NCI-H146 treated with DMSO at 0.1 percent for 48 hours (cell line): ENCODE results near the gene MDM4.

Experiments
- DNase-seq: peaks from one replicate; lab custom pipeline; 2025; ENCODE audit not compliant: unreplicated experiment; lab: John Stamatoyannopoulos, UW

MDM4 gene

DNA sequence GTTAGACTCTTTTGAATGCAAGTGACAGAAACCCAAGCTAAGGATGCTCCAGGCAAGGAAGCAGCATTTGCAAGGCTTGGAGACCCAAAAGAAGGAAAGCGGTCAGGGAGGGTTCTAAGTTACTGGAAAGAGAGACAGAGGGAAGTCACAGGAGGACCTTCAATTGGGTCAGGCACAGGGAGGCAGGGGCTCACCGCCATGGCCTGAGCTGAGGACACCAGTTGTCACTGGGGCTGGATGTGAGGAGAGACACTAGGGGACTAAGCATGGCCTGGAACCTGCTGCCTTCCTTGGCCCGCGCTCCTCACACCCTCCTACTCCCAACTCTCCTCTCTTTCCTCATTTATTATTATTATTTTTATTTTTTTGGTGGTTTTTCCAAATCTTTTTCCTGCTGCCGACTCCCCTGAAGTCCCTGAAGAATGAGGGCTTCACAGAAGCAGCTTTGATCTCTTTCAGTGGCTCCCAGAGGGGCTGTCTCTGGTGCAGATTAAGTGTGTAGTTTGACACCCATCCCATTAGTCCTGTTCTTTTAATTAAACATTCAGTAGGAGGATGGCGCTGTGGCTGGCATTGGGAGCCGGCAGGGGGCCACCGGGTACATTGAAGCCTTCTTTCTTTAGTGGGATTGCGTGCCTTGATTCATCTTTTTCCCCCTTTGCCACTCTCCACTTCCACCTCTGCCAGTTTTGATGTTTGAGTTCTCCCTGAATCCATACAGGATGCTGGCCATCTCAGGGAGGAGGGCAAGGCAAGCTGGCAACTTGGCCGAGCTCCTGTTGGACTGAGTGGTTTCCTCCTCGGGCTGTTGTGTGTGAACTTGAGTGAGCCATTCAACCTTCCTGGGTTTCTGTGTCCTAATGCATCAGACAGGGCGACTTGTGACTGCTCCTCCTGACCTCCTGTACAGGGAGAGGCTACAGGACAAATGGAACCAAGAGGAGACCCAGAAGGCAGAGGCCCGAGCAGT is 59.3 kb downstream of the MDM4 start:
- DNase-seq: no peak

DNA sequence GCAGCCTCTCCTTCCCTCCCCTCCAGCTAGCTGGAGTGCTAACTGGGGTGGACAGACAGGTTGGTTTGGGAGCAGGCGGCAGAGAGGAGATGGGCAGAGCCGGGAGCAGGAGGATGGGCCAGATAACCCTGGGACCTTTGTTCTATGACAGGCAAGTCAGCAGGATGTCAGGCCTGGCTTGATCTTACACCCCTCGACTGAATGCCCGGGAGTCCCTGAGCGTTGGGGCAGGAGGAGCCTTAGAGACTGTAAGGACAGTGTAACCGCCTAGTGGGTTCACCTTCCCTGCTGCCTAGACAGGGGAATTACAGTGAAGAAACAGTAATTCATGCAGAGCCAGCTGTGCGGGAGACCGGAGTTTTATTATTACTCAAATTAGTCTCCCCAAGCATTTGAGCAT is 60.2 kb downstream of the MDM4 start:
- DNase-seq: no peak

DNA sequence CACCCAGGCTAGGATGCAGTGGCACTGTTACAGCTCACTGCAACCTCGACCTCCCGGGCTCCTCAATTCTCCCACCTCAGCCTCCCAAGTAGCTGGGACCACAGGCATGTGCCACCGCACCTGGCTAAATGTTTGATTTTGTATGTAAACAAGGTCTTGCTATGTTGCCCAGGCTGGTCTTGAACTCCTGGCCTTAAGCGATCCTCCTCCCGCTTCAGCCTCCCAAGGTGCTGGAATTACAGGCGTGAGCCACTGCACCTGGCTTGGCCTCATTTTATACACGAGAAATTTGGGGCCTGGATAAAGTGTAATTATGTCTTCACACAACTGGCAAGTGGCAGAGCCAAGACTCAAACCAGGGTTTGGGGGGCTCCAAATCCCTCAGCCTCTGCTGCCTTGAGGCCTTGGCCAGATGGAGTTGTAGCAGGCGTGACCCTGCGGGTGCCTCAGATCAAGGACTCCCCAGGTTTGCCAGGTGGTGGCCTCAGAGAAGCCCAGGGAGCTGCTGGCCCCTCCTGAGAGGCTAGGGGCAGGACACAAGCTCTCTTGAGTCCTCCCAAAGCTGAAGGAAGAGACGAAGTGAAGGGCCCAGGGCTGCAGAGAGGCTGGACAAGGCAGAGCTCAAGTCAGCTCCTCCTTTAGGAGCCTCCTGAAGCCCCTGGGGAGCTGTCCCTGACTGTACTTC is 61.7 kb downstream of the MDM4 start:
- DNase-seq: no peak

DNA sequence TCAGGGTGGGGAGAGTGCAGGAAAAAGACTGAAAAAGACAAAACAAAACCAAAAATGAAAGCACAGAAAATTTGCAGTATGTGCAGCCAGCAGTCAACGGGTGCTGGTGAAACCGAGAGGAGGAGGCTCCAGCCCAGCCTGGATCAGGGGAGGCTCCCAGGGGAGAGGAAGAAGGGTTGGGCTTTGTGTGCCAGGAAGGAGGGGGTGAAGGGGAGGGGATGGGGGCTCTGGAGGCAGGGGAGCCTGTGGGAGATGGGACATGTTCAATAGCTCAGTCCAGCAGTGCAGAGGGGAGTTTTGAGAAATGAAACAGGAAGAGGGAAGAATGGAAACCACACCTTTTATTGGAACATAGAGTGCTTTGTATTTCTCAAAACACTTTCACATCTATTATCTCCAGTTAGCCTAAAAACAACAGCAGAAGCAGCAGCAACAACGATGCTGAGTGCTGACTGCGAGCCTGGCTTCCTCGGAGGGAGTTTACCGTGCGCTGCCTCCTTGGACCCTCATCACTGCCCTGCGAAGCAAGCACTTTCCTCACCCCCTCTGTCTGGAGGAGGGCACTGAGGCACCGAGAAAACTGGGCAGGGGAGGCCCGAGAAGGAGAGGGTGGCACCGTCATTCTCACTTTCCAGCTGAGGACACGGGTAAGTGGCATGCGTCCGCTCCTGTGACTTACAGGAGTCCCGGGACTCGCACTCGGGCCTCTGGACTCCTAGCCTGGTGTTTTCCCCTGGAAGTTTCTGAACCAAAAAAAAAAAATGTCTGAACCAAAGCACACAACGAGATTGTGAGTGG is 62.9 kb downstream of the MDM4 start:
- DNase-seq: no peak

DNA sequence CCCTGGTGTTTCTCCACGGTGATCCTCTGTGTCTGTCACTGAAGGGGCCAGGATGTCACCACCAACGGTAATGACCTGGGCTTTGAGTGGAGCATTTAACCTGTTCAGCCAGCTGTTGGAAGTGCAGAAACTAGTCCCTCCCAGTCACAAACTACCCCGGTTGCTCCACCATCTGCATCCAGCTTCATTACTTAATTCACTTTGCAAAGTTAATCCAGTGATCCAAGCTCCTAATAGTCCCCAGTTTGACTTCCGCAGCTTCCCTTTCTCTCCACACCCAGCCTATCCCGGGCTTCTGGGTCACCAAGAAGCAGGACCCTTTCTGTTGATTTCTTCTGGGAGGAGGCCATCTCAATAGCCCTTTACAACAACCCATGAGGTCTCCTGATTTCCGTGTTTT is 63.5 kb downstream of the MDM4 start:
- DNase-seq: no peak

DNA sequence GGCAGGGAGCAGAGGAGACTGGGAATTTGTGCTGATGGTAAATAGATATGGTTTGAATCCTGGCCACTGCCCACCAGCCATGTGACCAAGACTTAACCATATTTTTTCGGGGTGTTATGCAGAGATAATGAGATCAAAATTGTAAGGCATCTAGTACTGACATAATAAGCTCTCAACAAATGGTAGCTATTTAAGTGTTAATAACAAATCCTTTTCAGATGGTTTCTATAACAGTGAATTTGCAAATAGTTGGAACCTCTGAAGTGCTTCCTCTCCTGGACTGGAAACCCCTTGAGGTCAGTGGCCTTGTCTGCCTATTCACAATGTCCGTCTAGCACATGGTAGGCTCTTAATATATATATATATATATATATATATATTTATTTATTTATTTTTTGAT is 64.7 kb downstream of the MDM4 start:
- no peak for DNase-seq

DNA sequence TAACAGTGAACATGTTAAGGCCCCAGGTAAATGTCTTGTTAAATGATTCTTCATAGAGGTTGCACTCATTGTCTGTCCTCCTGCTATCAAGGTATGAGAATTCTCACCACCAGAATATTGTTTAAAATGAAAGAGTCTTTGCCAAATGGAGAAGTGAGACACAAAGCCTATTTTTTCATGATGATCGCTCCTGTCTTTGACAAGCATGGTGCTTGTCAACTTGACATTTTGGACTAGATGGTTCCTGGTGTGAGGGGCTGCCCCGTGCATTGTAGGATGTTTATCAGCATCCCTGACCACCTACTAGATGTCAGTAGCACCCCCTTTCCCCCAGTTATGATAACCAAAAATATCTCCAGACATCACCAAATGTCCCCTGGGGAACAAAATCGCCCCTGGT is 65.6 kb downstream of the MDM4 start:
- DNase-seq: no peak

DNA sequence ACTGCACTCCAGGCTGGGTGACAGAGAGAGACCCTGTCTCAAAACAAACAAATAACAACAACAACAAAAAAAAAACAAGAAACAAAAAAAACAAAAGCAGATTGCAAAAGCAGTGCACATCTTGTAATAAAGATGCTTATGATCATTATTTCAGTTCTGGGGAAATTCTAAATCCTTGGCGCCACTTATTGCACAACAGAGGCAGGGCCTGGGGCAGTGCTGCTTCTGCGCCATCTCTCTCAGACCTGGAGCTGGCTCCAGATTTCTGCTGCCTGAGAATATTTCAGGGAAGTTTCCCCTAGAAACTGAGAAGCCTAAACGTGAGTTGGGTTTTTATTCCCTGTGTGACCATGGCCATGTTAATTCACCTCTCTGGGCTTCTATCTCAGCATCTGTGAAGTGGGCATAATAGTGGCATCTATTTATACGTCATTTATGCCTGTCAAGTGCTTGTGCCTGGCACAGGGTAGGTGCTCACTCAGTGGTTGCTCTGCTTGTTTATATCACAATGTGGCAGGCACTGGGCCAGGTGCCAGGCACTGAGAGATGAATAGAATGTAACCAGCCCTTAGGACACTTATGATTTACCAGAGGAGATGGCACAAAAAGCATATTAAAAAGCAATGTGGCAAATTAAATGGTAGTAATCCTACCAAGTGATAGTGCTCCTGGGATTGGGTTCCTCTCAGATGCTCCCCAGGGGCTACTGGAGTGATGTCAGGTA is 67.9 kb downstream of the MDM4 start:
- DNase-seq: no peak

DNA sequence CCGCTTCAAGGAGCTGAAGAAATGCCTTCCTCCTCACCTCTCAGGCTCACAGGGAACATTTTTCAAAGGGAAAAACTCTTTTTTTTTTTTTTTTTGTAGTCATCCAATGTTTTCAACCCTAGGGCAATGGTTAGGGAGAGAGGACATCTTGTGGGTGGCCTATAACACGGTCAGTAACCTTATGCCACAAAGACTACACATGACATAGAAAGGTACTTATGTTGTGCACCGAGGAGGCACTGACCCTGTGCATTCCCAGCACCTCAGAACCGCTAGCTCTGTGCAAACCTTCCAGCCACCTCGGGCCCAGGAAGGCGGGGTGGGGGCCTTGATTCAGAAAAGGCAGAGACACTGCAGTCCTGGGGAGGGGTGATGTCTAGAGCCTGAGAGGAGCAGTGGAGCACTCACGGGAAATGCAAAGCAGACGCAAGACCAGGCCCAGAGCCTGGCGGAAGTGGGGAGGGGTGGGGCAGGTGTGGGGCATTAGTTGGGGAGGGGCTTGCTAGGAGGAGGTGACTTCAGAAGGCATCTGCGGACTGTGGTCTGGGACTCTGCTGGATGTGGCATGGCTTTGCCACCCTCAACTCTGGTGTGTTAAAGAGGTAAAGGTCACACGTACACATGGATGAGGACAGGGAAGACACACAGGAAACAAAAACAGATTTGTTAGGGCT is 68.6 kb downstream of the MDM4 start:
- no peak for DNase-seq

DNA sequence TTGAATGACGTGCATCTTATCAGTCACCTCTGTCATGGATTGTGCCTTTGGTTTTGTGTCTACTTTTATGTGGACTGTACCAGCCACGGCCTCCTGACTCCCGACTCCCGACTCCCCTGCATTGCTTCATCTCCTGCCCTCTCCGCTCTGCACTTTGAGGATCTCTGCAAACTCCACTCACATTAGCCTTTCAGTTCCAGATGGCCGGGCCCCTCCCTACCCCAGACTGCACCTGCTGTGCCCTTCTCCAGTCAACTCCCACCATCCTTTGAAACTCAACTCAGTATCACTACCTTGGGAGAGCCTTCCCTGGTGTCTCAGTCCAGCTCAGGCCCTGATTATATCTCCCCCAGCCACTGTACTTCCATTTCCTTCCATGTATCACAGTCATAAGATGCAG is 71.4 kb downstream of the MDM4 start:
- DNase-seq: no peak

DNA sequence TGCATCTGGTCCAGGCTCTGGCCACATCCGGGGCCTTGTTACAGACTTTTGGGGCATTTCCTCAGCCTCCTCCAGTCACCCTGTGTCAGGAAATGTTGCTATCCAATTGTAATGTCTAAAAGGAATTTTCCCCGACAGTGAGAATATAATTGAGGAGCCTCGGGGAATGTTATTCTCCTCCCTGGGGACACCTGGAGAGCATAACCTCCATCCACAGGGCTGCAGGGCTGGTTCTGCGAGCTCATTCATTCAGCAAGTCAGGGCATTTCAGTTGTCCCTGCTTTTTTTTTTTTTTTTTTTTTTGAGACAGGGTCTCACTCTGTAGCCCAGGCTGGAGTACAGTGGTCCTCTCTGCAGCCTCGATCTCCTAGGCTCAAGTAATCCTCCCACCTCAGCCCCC is 72.6 kb downstream of the MDM4 start:
- no peak for DNase-seq

DNA sequence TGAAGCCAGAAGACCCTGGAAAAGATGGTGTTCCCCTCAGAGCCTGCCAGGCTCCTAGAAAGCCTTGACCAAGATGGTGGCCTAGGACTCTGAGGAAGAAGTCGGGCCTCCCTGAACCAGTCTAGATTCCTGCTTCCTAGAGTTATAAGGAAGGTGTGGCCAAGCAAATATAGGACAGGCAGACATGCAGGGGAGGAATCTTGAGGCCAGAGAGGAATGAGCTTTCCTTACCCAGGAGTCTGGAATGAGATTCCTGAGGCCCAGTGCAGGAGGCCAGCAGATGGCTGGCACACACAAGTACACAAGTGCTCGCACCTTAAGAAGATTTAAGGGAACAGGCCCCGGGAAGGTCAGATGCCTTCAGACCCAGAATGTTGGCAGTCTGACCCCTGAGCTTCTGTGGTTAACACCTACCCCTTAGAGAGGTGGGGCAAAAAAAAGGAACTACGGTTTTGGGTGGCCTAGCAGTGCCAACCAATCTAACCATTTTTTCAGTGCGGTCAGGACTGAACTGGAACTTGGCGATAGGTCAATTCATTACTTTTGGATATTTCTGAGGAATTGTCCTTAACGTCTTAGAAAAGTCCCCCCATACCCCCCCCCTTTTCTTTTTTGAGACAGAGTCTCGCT is 73.3 kb downstream of the MDM4 start:
- no peak for DNase-seq

DNA sequence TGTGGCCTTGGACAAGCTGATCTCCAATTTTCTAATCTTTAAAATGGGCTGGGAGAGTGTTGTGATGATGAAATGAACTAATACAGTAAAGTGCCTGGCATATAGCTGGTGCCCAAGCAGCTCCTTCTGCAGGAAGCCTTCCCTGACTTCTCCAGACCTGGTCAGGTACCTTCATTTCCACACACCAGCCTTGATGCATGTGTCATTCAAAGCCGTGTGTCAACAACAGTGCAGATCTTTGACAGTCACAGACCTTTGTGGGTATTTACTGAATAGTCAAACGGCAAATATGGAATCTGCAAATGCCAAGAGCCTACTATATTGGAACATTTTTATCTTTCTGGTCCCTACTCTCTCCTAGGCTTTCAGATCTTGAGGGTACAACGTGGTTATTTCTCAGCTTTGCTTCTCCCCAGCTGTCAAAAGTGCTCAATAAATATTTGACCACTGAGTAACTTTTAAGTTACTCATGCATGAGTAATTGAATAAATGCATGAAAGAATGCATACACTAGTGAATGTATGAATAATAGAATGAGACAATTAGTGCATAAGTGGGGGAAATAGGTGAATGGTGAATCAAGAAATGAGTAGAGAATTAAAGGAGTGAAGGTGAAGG is 75.4 kb downstream of the MDM4 start:
- DNase-seq: no peak

DNA sequence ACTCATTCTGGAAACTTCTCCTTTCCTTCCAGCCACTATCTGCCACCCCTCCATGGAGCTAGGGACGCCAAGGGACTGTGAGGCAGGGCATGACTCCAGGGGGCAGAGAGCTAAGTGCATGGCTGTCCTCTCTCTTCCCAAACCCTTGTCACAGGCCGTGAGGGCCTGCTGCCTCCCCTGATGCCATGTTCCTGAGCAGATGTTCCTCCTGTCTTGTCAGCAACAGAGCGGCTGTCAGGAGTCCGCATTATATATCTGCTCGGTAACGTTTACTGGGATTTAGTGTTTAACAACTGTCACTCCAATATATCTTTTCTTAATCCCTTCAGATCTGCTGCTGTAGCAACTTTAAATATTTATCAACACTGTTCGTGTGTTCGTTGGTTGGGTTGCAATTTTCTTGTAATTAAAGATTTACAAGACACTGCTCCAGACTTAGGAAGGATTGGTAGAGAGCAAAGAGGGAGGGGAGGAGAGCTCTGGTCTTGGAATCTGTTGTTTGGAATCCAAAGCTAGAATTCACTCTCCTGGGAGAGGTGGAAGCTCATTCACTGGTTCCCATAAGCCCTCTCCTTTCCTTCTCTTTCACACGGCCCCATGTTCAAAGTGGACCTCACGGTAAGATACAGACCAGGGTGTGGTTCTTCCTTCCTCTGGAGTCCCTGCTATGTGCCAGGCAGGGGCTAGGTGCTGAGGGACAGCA is 76.2 kb downstream of the MDM4 start:
- DNase-seq: no peak

DNA sequence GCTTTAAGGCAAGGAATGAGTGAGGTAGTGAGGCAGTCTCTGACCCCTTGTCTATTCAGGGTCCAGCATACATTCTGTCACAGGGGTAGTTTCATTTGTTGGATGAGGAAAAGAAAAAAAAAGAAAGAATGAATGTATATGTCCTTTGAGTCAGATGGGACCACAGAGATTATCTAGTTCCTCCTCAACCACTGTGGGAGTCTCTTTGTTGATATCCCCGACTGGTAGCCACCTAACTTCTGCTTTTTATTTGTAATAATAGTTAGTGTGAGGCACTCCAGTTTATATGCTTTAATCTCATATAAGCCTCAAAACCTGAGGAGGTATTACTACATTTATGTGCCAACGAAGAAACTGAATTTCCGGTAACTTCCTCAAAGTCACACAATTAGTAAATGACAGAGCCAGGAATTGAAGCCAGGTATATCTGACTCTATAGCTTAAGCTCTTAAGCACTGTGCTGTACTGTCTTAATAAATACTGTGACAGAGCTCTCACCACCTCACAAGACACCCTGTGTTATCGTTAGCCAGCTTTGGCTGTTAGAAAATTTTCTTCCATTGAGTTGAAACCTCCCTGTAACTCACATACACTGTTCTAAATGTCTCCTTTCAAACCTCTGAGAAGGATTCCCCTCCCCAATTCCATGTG is 82.2 kb downstream of the MDM4 start:
- no peak for DNase-seq

DNA sequence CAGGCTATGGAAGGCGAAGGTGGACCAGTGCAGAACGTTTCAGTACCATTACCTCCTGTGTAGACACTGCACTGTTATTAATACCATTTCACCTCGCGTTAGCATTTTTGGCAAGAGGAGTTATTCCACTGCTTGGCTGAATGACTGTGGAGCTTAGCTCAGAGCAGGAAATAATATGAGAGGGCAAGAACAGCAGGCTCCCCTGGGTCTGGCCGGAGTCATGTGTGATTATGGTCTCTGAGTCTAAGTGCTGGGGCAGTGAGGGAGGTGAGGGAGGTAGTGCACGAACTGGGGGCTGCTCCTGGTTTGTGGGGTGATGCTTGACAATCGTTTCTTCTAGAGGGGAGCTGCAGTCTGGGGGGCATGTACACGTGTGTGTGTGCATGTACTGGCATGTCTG is 82.9 kb downstream of the MDM4 start:
- no peak for DNase-seq

DNA sequence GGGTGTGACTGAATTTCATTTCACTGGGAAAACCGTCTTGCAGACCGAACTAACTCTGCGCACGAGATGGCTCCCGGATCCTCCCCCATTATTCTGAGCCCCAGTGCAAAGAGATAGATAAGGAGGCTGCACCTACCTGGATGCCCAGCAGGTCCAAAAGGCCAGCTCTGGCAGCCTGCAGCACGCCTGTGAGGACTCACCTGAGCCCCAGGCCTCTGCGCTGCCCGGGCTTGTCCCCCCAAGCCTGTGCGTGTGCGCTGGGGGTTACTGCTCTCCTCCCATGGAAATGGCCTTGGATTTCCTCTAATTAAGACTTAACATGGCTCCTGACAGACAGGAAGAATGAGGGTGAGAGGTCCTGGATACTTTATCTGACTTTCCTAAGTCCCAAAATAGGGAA is 83.4 kb downstream of the MDM4 start:
- no peak for DNase-seq

DNA sequence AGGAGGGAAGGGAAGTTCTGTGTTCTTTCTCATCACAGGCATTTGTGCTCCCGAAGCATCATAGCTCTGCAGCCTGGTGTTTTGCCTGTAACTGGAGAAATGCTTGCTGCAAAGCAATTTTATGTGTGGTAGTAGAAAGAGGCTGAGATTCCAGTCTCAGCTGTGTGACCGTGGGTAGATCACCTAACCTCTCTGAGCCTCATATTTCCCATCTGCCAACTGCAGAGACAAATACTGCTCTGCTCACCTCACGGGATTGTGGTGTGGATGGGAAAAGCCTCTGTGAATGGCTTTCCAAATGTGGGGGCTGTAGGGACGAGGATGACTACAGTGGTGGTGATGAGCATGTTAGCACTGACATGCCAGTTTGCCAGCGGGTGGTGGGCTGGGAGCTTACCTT is 84.0 kb downstream of the MDM4 start:
- DNase-seq: no peak
